Hematopoietic multipotent progenitor cell treated with erythropoietin and hydrocortisone succinate and interleukin-3 and kit ligand, for 17 days (in vitro differentiated cells): ENCODE measurements around the gene NPIPA5.
"Not testable (repeated sequence)": the region's sequence is repeated elsewhere in the genome, so short reads cannot be mapped to it uniquely, and the experiment has no call there.

Experiments
- DNase-seq: peaks from one replicate; pipeline ENCODE4 v3.0.0-alpha.2; 2015; ENCODE audit warnings: low spot score

NPIPA5 gene

DNA sequence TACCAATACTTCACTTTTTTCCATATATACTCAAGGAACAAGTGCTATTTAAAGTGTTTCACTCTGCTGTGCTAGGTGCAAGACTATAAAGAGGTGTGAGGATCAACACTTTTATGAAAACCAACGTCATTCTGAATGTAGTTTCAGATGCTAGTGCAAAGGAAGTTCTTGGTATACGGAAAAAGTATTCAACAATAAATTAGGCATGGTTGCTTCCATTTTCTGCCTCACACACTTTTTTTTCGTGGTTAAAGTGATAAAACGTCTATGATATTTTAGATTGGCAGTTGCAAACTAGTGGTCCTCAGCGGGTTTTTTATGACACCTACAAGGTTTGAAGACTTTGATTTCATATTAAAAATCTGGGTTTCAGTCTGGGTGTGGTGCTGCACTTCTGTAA is 11.8 kb upstream of the NPIPA5 start:
- DNase-seq: not testable (repeated sequence)

DNA sequence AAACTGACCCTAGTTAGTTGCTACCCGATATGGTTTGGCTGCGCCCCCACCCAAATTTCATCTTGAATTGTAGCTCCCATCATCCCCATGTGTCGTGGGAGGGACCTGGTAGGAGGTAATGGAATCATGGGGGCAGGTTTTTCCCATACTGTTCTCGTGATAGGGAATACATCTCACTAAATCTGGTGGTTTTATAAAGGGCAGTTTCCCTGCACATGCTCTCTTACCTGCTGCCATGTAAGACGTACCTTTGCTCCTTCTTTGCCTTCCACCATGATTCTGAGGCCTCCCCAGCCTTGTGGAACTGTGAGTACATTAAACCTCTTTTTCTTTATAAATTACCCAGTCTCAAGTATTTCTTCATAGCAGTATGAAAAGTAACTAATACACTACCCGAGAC is 10.0 kb upstream of the NPIPA5 start:
- not testable (repeated sequence) for DNase-seq

DNA sequence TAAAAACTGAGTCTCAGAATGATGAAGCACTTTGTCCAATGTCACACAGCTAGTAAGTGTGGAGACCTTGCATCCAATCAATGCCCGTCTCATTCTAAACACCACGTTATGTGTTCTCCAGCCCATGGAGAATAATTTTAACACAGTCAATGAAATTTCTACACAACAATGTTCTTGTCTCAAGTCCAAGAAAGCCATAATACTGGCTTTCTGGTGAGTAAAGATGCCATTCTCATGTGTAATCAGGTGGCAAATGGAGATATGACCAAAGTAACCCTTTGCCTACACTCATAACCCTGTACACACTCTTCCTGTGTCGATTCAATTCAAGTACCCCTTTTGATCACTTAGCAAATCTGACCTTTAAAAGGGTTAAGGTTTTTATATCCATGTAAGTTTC is 4.7 kb upstream of the NPIPA5 start:
- DNase-seq: not testable (repeated sequence)

DNA sequence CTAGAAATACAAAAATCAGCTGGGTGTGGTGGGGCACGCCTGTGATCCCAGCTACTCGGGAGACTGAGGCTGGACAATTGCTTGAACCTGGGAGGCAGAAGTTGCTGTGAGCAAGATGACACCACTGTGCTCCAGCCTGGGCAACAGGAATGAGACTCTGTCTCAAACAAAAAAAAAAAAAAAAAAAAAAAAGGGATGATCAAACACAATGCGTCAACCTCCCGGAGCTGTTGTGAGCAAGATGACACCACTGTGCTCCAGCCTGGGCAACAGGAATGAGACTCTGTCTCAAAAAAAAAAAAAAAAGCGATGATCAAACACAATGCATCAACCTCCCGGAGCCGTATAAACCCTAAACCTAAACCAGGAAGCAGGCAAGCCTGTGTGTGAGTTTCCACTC is 20.6 kb downstream of the NPIPA5 start:
- DNase-seq: not testable (repeated sequence)

DNA sequence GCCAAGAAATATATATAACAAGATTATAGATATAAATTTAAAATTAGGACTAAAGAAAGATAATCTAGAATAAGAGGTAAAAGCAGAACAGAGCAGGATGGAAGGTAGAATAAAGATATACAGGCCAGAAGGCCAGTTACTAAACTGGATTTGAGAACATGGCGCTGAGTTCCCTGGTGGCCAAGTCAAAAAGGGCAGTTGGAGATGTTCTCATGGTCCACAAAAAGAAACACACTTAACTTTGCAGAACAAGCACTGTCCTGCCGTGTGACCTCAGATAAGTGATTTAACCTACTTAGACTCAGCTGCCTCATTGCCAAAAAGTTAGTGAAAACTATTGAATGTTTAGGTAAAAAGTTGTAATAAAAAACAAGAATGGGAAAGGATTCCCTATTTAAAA is 23.2 kb downstream of the NPIPA5 start:
- DNase-seq: not testable (repeated sequence)

DNA sequence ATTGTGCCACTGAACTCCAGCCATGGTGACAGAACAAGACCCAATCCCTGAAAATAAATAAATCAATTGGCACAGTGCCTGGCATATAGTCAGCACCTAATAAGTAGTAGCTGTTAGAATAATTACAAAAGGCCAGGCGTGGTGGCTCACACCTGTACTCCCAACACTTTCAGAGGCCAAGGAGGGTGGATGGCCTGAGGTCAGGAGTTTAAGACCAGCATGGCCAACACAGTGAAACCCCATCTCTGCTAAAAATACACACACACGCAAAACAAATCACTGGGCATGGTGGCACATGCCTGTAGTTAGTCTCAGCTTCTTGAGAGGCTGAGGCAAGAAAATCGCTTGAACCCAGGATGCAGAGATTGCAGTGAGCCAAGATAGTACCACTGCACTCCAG is 25.2 kb downstream of the NPIPA5 start:
- not testable (repeated sequence) for DNase-seq

DNA sequence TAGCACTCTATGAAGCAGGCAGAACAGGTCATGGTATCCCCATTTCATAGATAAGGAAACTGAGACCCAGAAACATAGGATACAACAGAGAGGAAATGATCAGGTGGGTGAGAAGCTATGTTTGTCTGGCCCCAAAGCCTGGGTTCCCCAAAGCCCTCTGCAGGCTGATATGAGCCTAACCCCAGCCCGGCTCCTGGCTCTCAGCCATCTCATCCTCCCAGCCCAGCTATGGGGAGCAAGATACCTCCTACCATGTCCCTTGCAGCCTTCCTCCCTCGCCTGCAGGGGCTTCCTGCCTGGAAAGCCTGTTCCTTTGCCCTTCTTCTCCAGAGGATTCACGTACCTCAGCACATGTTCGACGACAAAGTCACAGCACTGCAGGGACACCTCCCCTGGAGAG is 26.3 kb downstream of the NPIPA5 start:
- DNase-seq: not testable (repeated sequence)

DNA sequence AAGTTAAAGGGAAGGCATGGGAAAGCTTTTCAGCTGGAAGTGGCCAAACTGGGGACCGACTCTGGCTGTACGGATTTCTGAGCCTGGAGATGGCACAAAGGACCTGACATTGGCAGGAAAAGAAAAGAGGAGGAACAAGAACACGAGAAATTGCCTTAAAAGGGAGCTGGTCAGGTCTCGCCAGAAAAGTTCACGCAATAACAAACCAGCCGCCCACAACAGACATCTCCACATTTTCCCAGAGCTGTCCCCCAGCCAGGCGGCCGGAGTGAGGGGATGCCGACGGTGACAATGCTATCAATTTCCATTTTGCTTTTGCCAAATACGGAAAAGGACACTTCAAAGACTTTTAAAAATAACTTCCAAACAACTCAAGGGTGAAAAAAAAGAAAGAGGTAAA is 26.8 kb downstream of the NPIPA5 start:
- not testable (repeated sequence) for DNase-seq

DNA sequence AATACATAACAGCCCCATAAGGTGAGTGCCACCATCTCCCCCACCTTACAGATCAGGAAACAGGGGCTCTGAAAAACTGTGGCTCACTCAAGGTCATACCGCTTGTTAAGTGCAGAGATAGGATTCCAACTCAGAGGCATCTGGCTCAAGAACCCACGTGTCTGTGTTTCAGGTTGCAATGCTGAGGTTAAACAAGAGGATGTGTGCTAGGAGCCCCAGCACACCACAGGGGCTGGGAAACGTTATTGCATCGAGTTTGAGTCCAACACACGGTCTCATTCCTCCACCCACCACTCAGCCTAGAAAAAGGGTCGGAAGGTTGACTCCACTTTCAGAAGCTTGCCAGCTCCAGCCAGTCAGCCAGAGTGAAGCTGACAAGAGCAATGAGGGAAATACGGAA is 29.4 kb downstream of the NPIPA5 start:
- not testable (repeated sequence) for DNase-seq

DNA sequence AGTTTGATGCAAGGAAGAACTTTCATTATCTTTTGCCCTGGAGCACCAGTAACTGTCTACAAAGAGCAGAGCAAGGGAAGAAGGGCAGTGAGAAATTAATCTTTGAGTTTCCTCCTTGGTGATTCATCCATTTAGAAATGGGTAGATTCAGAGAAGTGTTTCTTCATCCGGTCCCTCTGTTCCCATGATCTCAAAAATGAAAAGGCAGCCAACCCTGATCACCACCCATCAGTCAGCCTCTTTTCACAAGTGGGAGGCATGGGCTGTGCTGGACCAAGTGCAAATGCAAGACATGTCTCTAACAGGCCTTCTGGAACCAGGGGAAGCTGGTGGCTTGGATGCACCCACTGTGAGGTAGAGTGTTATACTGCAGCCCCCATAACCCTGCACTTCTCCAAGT is 35.8 kb downstream of the NPIPA5 start:
- DNase-seq: not testable (repeated sequence)

DNA sequence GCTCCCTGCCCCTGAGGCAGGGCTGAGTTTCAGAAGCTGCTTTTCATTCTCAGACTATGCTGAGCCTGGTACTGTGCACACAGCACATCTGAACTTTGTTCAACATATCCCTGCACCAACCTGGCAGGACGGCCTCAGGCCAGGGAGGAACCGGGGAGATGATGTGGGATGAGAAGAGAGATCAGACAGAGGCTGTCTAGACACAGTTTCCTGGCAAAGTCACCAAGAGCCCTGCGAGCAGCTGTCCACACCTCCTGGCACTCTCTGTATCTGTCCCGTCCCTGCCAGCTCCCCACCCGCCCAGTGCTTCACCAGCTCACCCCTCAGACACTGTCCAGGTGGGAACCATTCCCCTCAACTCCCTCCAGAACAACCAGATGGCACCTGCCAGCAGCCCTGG is 39.1 kb downstream of the NPIPA5 start:
- not testable (repeated sequence) for DNase-seq

DNA sequence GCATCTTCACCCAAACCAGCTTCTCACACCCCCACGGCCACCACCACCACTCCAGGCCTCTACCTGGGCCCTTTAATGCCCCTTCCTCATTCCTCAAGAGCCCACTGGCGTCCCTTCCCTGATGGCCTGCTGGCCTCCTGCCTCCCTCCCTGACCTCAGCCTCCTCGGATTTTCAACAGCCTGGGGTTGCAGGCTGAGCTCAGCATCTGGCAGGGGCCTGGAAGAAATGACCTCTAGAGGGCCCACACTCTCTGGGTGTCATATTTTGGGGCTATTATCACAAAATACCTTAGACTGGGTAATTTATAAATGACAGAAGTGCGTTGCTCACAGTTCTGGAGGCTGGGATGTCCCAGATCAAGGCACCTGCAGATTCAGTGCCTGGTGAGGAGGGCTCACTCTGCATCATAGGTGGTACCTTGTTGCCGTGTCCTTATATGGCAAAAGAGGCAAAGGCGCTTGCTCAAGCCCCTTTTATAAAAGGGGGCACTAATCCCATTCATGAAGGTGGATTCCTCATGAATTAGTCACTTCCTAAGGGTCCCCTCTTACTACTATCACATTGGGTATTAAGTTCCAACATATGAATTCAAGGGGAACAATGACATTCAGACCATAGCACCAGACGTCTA is 40.0 kb downstream of the NPIPA5 start:
- DNase-seq: not testable (repeated sequence)

DNA sequence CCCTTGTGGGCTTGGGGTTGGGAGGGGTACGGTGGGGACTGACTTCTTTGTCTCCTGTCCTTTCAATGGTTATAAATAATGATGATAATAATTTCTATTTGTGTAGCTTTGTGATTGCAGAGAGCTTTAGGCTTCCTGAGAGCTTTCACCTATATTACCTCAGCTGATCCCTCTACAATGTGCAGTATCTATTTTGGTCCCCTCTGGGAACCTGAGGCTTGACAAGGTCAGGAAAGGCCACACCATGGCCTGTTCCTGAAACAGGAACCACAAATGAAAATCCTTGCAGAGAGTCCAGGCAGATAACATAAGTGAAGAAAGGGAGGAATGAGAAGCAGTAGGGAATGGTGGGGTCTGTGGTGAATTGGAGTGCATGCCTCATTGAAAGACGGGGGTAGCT is 42.5 kb downstream of the NPIPA5 start:
- not testable (repeated sequence) for DNase-seq

DNA sequence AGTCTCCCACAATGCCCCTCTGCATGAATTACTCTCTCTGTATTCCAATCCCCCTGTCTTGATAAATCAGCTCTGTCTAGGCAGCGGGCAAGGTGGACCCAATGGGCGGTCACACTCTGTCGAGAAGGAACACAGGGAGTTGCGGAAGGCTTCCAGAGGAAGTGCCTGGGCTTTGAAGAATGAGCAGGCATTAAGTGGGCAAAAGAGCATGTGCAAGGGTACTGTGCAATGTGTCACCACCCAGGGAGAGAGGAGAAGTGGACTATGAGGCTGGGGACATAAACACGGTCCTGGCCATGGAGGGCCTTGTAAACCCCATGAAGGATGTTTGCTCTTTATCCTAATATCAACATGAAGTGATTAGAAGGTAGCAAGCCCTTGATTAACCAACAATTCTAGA is 44.1 kb downstream of the NPIPA5 start:
- not testable (repeated sequence) for DNase-seq

DNA sequence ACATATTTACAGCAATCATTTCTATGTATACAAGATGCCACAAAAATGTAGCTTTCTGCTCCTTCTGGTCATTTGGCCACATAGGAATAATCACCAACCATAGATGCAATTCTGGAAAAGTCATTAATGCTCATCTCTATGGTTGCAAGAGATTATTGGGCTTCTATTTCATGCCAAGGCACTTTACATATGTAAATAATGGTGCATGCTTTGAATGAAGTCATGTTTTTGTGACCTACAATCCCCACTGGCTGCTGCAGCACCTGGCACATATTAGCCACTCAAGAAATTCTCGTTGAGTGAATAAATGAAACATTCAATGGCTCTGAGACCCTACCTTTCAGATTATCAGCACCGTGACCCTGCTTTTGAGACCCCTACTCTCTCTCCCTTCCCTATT is 47.1 kb downstream of the NPIPA5 start:
- not testable (repeated sequence) for DNase-seq

DNA sequence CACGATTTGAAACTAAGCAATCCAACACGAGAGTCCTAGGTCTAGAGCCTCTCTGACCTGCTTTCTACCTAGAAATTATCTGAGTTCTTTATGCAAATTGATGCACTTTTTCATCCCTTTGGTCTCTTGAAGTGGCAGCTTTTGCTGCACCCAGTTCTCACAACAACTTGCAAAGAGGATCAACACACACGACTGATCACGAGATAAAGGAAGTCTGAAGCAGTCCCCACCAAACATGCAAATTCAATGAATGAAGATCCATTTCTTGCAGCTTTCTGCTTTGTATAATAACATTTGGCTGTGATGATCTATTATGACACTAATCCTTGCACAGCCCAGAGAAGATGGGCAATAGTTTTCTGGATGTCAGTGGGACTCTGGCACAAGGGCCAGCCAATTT is 53.1 kb downstream of the NPIPA5 start:
- DNase-seq: not testable (repeated sequence)

DNA sequence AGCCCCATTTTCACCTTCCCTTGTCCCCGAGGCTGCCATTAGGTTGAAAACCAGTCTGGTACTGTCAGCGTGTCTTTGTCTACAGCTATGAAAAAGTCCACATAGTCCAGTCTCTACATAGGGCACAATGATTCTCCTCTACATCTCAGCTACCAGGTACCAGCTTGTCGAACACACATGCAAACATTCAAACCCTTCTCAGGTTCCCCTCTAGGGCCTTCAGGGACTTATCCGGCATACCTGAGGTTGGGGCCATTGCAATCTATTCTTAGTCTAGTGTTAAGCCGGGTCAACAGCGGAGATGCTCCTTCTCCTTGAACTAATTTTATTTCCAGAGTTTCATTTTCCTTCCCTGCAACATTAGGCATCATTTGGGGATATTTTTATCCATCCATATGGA is 54.7 kb downstream of the NPIPA5 start:
- not testable (repeated sequence) for DNase-seq

DNA sequence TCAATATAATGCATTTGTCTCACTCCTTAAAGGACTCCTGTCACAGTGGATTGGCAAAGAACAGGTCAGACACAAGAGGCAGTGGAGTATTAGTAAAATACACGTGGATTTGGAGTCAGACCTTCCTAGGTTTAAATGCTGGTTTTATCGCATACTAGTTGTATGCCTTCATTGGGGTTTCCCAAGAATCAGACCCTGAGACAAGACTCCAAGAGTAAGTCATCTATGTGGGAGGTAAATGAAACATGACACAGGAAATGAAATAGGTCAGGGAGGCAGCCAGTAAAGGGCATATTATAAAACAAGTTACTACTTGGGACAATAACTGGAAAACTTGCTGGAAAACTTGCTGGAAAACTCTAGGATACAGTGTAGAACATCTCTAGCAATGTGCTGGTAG is 56.9 kb downstream of the NPIPA5 start:
- DNase-seq: not testable (repeated sequence)

DNA sequence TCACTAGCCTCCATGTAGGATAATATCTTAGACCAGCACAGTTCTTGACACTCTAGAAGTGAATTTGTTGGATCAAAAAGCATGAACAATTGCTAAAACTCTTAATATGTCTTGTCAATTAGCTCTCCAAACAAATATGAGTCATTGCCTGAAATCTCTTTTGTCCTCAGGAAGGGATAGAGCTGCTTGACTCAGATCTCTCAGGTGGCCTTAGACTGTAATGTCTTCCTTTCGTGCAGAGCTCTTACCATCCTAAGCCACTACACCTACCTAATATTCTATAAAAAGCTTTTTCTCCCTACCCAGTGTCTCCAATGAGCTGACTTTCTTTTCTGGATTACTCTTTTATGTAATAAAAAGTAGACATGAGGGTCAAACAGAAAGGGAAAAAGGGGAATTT is 63.5 kb downstream of the NPIPA5 start:
- DNase-seq: not testable (repeated sequence)
